ENCODE measurements around the gene RELN.

Gene RELN

GRCh38 chr7:104032486-104032885, 43.0 kb upstream of the RELN start:
- no peak for DNase-seq
- H3K79me2 ChIP-seq (ENCODE audit: control insufficient read depth, insufficient read depth, low read length) = no peaks in the 10 kb centered on the region
- H2BK5ac ChIP-seq (ENCODE audit: low read length) = no peak overlapping the region
- no peaks in the 10 kb centered on the region for H3K79me1 ChIP-seq (ENCODE audit: low read length)
- H2BK120ac ChIP-seq (ENCODE audit: low read depth, low read length) = no peak overlapping the region
- H3K4me3 ChIP-seq (ENCODE audit: low read length) = no peak overlapping the region
- H3K27ac ChIP-seq (ENCODE audit: low read depth, low read length) = no peak overlapping the region
- H2AK5ac ChIP-seq (ENCODE audit: low read length) = no peak overlapping the region
- H3K4ac ChIP-seq (ENCODE audit: low read depth, low read length) = no peak overlapping the region
- H4K8ac ChIP-seq (ENCODE audit: low read depth, low read length) = no peak overlapping the region
- H3K4me1 ChIP-seq (ENCODE audit: control insufficient read depth, low read depth, low read length) = no peaks in the 10 kb centered on the region
- H3K18ac ChIP-seq (ENCODE audit: low read length) = no peak overlapping the region
- H3K56ac ChIP-seq (ENCODE audit: low read length) = no peak overlapping the region
- H3K9ac ChIP-seq (ENCODE audit: low read length) = no peak overlapping the region
- no peak overlapping the region for H2BK15ac ChIP-seq (replicated peaks; ENCODE audit: low read depth)
- WGBS (ENCODE audit: extremely low coverage, insufficient coverage, low lambda C conversion rate) = no CpG with 5 or more reads among the region's 5 CpGs
- H3K4me2 ChIP-seq (ENCODE audit: low read length) = no peak overlapping the region
- H3K36me3 ChIP-seq (ENCODE audit: control insufficient read depth, insufficient read depth, low read length) = no peaks in the 10 kb centered on the region
- no peak overlapping the region for H3K23ac ChIP-seq (ENCODE audit: low read length)
- no peak overlapping the region for H4K5ac ChIP-seq (ENCODE audit: low read length)
- no peaks in the 10 kb centered on the region for H3K27me3 ChIP-seq (ENCODE audit: insufficient read depth, low read length, poor library complexity)

DNA sequence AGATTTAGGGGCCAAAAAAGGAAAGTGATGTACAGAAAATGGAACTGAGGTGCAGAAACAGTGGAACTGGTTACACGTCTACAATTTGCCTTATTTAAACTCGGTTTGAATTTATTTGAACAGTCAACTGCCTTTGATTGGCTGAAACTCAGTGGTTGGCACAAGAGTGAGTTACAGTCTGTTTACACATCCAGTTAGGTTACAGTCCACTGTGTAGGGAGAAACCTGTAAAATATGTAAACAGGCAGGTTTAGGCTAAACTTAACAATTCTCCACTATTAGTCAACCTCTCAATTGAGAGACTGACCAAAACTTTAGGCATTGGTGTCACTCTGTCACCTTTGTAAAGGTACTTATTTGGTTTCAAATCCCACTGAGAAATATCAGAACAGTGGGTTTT, 40.3 kb upstream of the RELN start:
- WGBS (ENCODE audit: extremely low coverage, insufficient coverage, low lambda C conversion rate) = no CpG with 5 or more reads among the region's 2 CpGs
- Histone ChIP-seq H3K79me2 (ENCODE audit: control insufficient read depth, insufficient read depth, low read length) (no peaks in the 10 kb centered on the region), H2AK5ac (ENCODE audit: low read length) (no peak overlapping the region), H3K79me1 (ENCODE audit: low read length) (no peaks in the 10 kb centered on the region), H3K18ac (ENCODE audit: low read length) (no peak overlapping the region), H3K27ac (ENCODE audit: low read depth, low read length) (no peak overlapping the region), H3K56ac (ENCODE audit: low read length) (no peak overlapping the region), H3K4ac (ENCODE audit: low read depth, low read length) (no peak overlapping the region), H2BK15ac (replicated peaks; ENCODE audit: low read depth) (no peak overlapping the region), H4K5ac (ENCODE audit: low read length) (no peak overlapping the region), H3K4me1 (ENCODE audit: control insufficient read depth, low read depth, low read length) (no peaks in the 10 kb centered on the region), H3K27me3 (ENCODE audit: insufficient read depth, low read length, poor library complexity) (no peaks in the 10 kb centered on the region), H3K4me3 (ENCODE audit: low read length) (no peak overlapping the region), H2BK5ac (ENCODE audit: low read length) (no peak overlapping the region), H3K36me3 (ENCODE audit: control insufficient read depth, insufficient read depth, low read length) (no peaks in the 10 kb centered on the region), H3K23ac (ENCODE audit: low read length) (no peak overlapping the region), H2BK120ac (ENCODE audit: low read depth, low read length) (no peak overlapping the region), H4K8ac (ENCODE audit: low read depth, low read length) (no peak overlapping the region), H3K4me2 (ENCODE audit: low read length) (no peak overlapping the region), H3K9ac (ENCODE audit: low read length) (no peak overlapping the region)
- no peak for DNase-seq

GRCh38 chr7:104024632-104025031, 35.2 kb upstream of the RELN start:
- H2BK5ac ChIP-seq (ENCODE audit: low read length) = no peak overlapping the region
- no peak overlapping the region for H3K9ac ChIP-seq (ENCODE audit: low read length)
- no peaks in the 10 kb centered on the region for H3K79me1 ChIP-seq (ENCODE audit: low read length)
- no peaks in the 10 kb centered on the region for H3K27me3 ChIP-seq (ENCODE audit: insufficient read depth, low read length, poor library complexity)
- H2BK120ac ChIP-seq (ENCODE audit: low read depth, low read length) = no peak overlapping the region
- no peak overlapping the region for H3K23ac ChIP-seq (ENCODE audit: low read length)
- H3K79me2 ChIP-seq (ENCODE audit: control insufficient read depth, insufficient read depth, low read length) = no peaks in the 10 kb centered on the region
- H3K4me1 ChIP-seq (ENCODE audit: control insufficient read depth, low read depth, low read length) = no peaks in the 10 kb centered on the region
- no peak overlapping the region for H2AK5ac ChIP-seq (ENCODE audit: low read length)
- H4K8ac ChIP-seq (ENCODE audit: low read depth, low read length) = no peak overlapping the region
- no peaks in the 10 kb centered on the region for H3K36me3 ChIP-seq (ENCODE audit: control insufficient read depth, insufficient read depth, low read length)
- H3K4ac ChIP-seq (ENCODE audit: low read depth, low read length) = no peak overlapping the region
- no CpG with 5 or more reads among the region's 2 CpGs for WGBS (ENCODE audit: extremely low coverage, insufficient coverage, low lambda C conversion rate)
- no peak overlapping the region for H3K56ac ChIP-seq (ENCODE audit: low read length)
- no peak overlapping the region for H2BK15ac ChIP-seq (replicated peaks; ENCODE audit: low read depth)
- no peak for DNase-seq
- H3K4me2 ChIP-seq (ENCODE audit: low read length) = no peak overlapping the region
- no peak overlapping the region for H4K5ac ChIP-seq (ENCODE audit: low read length)
- no peak overlapping the region for H3K27ac ChIP-seq (ENCODE audit: low read depth, low read length)
- H3K4me3 ChIP-seq (ENCODE audit: low read length) = no peak overlapping the region
- no peak overlapping the region for H3K18ac ChIP-seq (ENCODE audit: low read length)

GRCh38 chr7:104023100-104023499, 33.6 kb upstream of the RELN start:
- Histone ChIP-seq H3K18ac (ENCODE audit: low read length) (no peak overlapping the region), H3K27ac (ENCODE audit: low read depth, low read length) (no peak overlapping the region), H3K4me1 (ENCODE audit: control insufficient read depth, low read depth, low read length) (no peaks in the 10 kb centered on the region), H3K23ac (ENCODE audit: low read length) (no peak overlapping the region), H4K8ac (ENCODE audit: low read depth, low read length) (no peak overlapping the region), H3K36me3 (ENCODE audit: control insufficient read depth, insufficient read depth, low read length) (no peaks in the 10 kb centered on the region), H3K4me3 (ENCODE audit: low read length) (no peak overlapping the region), H3K79me1 (ENCODE audit: low read length) (no peaks in the 10 kb centered on the region), H3K9ac (ENCODE audit: low read length) (no peak overlapping the region), H3K4ac (ENCODE audit: low read depth, low read length) (no peak overlapping the region), H2BK120ac (ENCODE audit: low read depth, low read length) (no peak overlapping the region), H2BK15ac (replicated peaks; ENCODE audit: low read depth) (no peak overlapping the region), H3K79me2 (ENCODE audit: control insufficient read depth, insufficient read depth, low read length) (no peaks in the 10 kb centered on the region), H3K27me3 (ENCODE audit: insufficient read depth, low read length, poor library complexity) (no peaks in the 10 kb centered on the region), H4K5ac (ENCODE audit: low read length) (no peak overlapping the region), H2BK5ac (ENCODE audit: low read length) (no peak overlapping the region), H2AK5ac (ENCODE audit: low read length) (no peak overlapping the region), H3K56ac (ENCODE audit: low read length) (no peak overlapping the region), H3K4me2 (ENCODE audit: low read length) (no peak overlapping the region)
- WGBS (ENCODE audit: extremely low coverage, insufficient coverage, low lambda C conversion rate) = no CpG with 5 or more reads among the region's 3 CpGs
- DNase-seq = no peak

DNA sequence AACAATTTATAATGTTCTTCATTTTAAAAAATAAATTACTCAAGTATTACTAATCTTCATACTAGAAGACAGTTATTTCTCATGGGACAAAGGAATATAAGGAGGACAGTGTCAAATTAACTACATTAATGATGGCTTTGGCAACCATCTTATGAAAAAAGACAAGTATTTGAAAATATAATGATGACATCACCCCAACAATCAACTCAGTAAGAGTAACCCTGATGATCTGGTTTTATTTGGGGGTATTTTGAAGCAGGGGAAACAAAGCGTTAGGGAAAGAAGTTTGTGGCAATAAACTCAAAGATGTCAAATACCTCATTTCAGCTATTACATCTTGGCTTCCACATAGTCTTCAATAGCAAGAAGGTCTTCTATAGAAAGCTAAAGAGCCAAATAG, 29.0 kb upstream of the RELN start:
- H3K9ac ChIP-seq (ENCODE audit: low read length) = no peak overlapping the region
- no peaks in the 10 kb centered on the region for H3K79me2 ChIP-seq (ENCODE audit: control insufficient read depth, insufficient read depth, low read length)
- no peaks in the 10 kb centered on the region for H3K27me3 ChIP-seq (ENCODE audit: insufficient read depth, low read length, poor library complexity)
- H2BK120ac ChIP-seq (ENCODE audit: low read depth, low read length) = no peak overlapping the region
- H3K4me2 ChIP-seq (ENCODE audit: low read length) = no peak overlapping the region
- H2BK15ac ChIP-seq (replicated peaks; ENCODE audit: low read depth) = no peak overlapping the region
- no peak overlapping the region for H2BK5ac ChIP-seq (ENCODE audit: low read length)
- no peak overlapping the region for H3K23ac ChIP-seq (ENCODE audit: low read length)
- no peak overlapping the region for H3K18ac ChIP-seq (ENCODE audit: low read length)
- no peak overlapping the region for H4K8ac ChIP-seq (ENCODE audit: low read depth, low read length)
- H3K56ac ChIP-seq (ENCODE audit: low read length) = no peak overlapping the region
- no peaks in the 10 kb centered on the region for H3K79me1 ChIP-seq (ENCODE audit: low read length)
- no peak overlapping the region for H2AK5ac ChIP-seq (ENCODE audit: low read length)
- H3K4ac ChIP-seq (ENCODE audit: low read depth, low read length) = no peak overlapping the region
- no peak overlapping the region for H4K5ac ChIP-seq (ENCODE audit: low read length)
- DNase-seq = no peak
- no CpG with 5 or more reads among the region's 1 CpG for WGBS (ENCODE audit: extremely low coverage, insufficient coverage, low lambda C conversion rate)
- H3K36me3 ChIP-seq (ENCODE audit: control insufficient read depth, insufficient read depth, low read length) = no peaks in the 10 kb centered on the region
- H3K4me3 ChIP-seq (ENCODE audit: low read length) = no peak overlapping the region
- H3K4me1 ChIP-seq (ENCODE audit: control insufficient read depth, low read depth, low read length) = no peaks in the 10 kb centered on the region
- H3K27ac ChIP-seq (ENCODE audit: low read depth, low read length) = no peak overlapping the region

- Histone ChIP-seq H2BK15ac (replicated peaks; ENCODE audit: low read depth) (no peak overlapping the region), H3K79me2 (ENCODE audit: control insufficient read depth, insufficient read depth, low read length) (no peaks in the 10 kb centered on the region), H3K4ac (ENCODE audit: low read depth, low read length) (no peak overlapping the region), H2AK5ac (ENCODE audit: low read length) (no peak overlapping the region), H4K8ac (ENCODE audit: low read depth, low read length) (no peak overlapping the region), H2BK5ac (ENCODE audit: low read length) (no peak overlapping the region), H3K4me2 (ENCODE audit: low read length) (no peak overlapping the region), H3K18ac (ENCODE audit: low read length) (no peak overlapping the region), H3K56ac (ENCODE audit: low read length) (no peak overlapping the region), H4K5ac (ENCODE audit: low read length) (no peak overlapping the region), H3K27me3 (ENCODE audit: insufficient read depth, low read length, poor library complexity) (no peaks in the 10 kb centered on the region), H3K9ac (ENCODE audit: low read length) (no peak overlapping the region), H3K79me1 (ENCODE audit: low read length) (no peaks in the 10 kb centered on the region), H3K23ac (ENCODE audit: low read length) (no peak overlapping the region), H3K4me3 (ENCODE audit: low read length) (no peak overlapping the region), H3K36me3 (ENCODE audit: control insufficient read depth, insufficient read depth, low read length) (no peaks in the 10 kb centered on the region), H2BK120ac (ENCODE audit: low read depth, low read length) (no peak overlapping the region), H3K27ac (ENCODE audit: low read depth, low read length) (no peak overlapping the region), H3K4me1 (ENCODE audit: control insufficient read depth, low read depth, low read length) (no peaks in the 10 kb centered on the region)
- no CpG with 5 or more reads among the region's 2 CpGs for WGBS (ENCODE audit: extremely low coverage, insufficient coverage, low lambda C conversion rate)
- no peak for DNase-seq
Observed at GRCh38 chr7:104017001-104017400, 27.5 kb upstream of the RELN start.
